Thyroid gland (tissue), 4 donors: ENCODE measurements around the gene NR6A1. TPM values are rescaled to one million over a fixed set of nuclear protein-coding genes. Genes with fewer than 3 reads are reported as not detected.

Experiments used
- DNase-seq, 2 donors: peaks; one replicate each; pipeline ENCODE4 v3.0.0-alpha.2; 2019
- H3K27ac ChIP-seq, 3 donors: fragments of 200-600 bp; sonication (generic); 1 replicate in 2 of 3; 2 replicates in 1 of 3; pipeline ENCODE4 v1.5.1; 2016 to 2019; ENCODE audit warnings: mild to moderate bottlenecking in 1 of 3, moderate library complexity in 1 of 3
- H3K27me3 ChIP-seq: fragments of 200-600 bp; sonication (generic); one replicate; pipeline ENCODE4 v1.5.1; 2019
- H3K36me3 ChIP-seq, 2 donors: fragments of 200-600 bp; sonication (generic); one replicate each; pipeline ENCODE4 v1.5.1; 2016 to 2019
- H3K4me1 ChIP-seq, 2 donors: fragments of 200-600 bp; sonication (generic); one replicate each; pipeline ENCODE4 v1.5.1; 2017 to 2019
- H3K4me3 ChIP-seq, 3 donors: fragments of 200-600 bp; sonication (generic); replicated peaks in 1 of 3; 1 replicate in 2 of 3; 2 replicates in 1 of 3; pipeline ENCODE4 v1.5.1; 2016; ENCODE audit warnings: mild to moderate bottlenecking in 1 of 3
- H3K9me3 ChIP-seq: fragments of 200-600 bp; sonication (generic); one replicate; pipeline ENCODE4 v1.5.1; 2017
- CTCF ChIP-seq, 6 experiments: fragments of 200-600 bp in 3 of 6; fragments of 450-650 bp in 3 of 6; sonication (generic) in 3 of 6; IDR thresholded peaks; one replicate each; pipeline ENCODE4 v1.5.1; 2016 to 2019; ENCODE audit warnings: antibody characterized with exemption in 6 of 6, mild to moderate bottlenecking in 2 of 6, inconsistent platforms in 1 of 6, moderate library complexity in 1 of 6
- POLR2A ChIP-seq, 2 donors: fragments of 450-650 bp; IDR thresholded peaks; one replicate each; pipeline ENCODE4 v1.6.1; 2017; ENCODE audit warnings: antibody characterized with exemption in 2 of 2, mild to moderate bottlenecking in 2 of 2, moderate library complexity in 1 of 2
- WGBS, 2 donors: methylation state at CpG; one replicate each; pipeline ENCODE4 v1.1.5; 2017; 5-methylcytosine and 5-hydroxymethylcytosine counted together
- intact Hi-C: fragments of 100-400 bp; cut with DNase I; formaldehyde crosslinking; loops from one replicate; pipeline ENCODE4 v1.15.1; 2023
- total RNA-seq, 4 donors: library from RNA; depleted of rRNA; stranded (reverse); fragments of >200 nt; gene quantifications; one replicate each; pipeline ENCODE4 v1.2.3, GENCODE V29; 2016

The NR6A1 gene
- total RNA-seq, 4 donors from 2014 or later = 15.3 to 25.0 (median 19.3) TPM

- Histone ChIP-seq H3K4me3 (no peak overlapping the region), H3K4me1 (peaks cover 25 to 26% of the 10 kb centered on the region in 2 donors), H3K27me3 (no peaks in the 10 kb centered on the region), H3K9me3 (no peaks in the 10 kb centered on the region), H3K27ac (peak overlapping the region; percentile 51 to 63 (median 62)), H3K36me3 (no peaks in the 10 kb centered on the region)
- TF ChIP-seq POLR2A (IDR thresholded peaks at IDR 0.05) (no peak), CTCF (IDR thresholded peaks at IDR 0.05) (no peak)
- DNase-seq = no peak
- WGBS, 2 donors = 50 to 53% methylated on average over 3 of the region's 3 CpGs
- intact Hi-C loops = no loop called here
Measured at GRCh38 chr9:124720429-124721108, 50.5 kb downstream of the NR6A1 start.

- H3K27ac ChIP-seq = no peak overlapping the region
- 89 to 93% methylated on average over 6 of the region's 6 CpGs for WGBS, 2 donors
- intact Hi-C loops = loop anchor here (10.0 kb wide), 1 partner anchor 304 kb away; the partner anchor contains the start of gene PSMB7
- no peaks in the 10 kb centered on the region for H3K36me3 ChIP-seq
- H3K4me3 ChIP-seq = no peak overlapping the region
- H3K27me3 ChIP-seq = no peaks in the 10 kb centered on the region
- DNase-seq = no peak
- H3K9me3 ChIP-seq = no peaks in the 10 kb centered on the region
- peaks cover 18 to 22% of the 10 kb centered on the region in 2 donors for H3K4me1 ChIP-seq
- TF ChIP-seq POLR2A (IDR thresholded peaks at IDR 0.05) = no peak
- TF ChIP-seq CTCF (IDR thresholded peaks at IDR 0.05) = no peak
Measured at GRCh38 chr9:124718928-124719327, 52.2 kb downstream of the NR6A1 start.

- intact Hi-C loops = loop anchor here (10.0 kb wide), 1 partner anchor 303 kb away; the partner anchor contains the start of gene PSMB7
- H3K27ac ChIP-seq = no peak overlapping the region
- H3K4me1 ChIP-seq = peaks cover 18% of the 10 kb centered on the region in 2 donors
- no peaks in the 10 kb centered on the region for H3K9me3 ChIP-seq
- DNase-seq = no peak
- WGBS, 2 donors = 95 to 98% methylated on average over 2 of the region's 2 CpGs
- no peaks in the 10 kb centered on the region for H3K27me3 ChIP-seq
- TF ChIP-seq CTCF (IDR thresholded peaks at IDR 0.05) (no peak), POLR2A (IDR thresholded peaks at IDR 0.05) (no peak)
- no peaks in the 10 kb centered on the region for H3K36me3 ChIP-seq
- no peak overlapping the region for H3K4me3 ChIP-seq
Measured at GRCh38 chr9:124717597-124717996, 53.5 kb downstream of the NR6A1 start.

DNA sequence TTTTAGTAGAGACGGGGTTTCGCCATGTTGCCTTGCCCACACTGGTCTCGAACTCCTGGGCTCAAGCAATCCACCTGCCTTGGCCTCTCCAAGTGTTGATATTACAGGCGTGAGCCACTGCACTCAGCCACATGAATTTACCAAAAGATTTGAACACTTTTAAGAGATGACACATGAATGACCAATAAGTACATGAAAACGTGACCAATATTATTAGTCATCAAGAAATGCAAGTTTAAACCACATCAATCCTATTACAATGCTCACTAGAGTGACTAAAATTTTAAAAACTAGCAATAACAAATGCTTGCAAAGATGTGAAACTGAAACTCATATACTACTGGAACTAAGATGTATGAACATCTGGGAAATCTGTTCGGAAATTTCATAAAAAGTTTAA, 54.3 kb downstream of the NR6A1 start:
- Histone ChIP-seq H3K9me3 (no peaks in the 10 kb centered on the region), H3K4me1 (peaks cover 17 to 22% of the 10 kb centered on the region in 2 donors), H3K36me3 (no peaks in the 10 kb centered on the region), H3K27ac (no peak overlapping the region), H3K27me3 (no peaks in the 10 kb centered on the region), H3K4me3 (no peak overlapping the region)
- 94% methylated on average over 6 of the region's 6 CpGs for WGBS, 2 donors
- TF ChIP-seq POLR2A (IDR thresholded peaks at IDR 0.05) = no peak
- TF ChIP-seq CTCF (IDR thresholded peaks at IDR 0.05) = no peak
- DNase-seq = no peak
- intact Hi-C loops = loop anchor here (10.0 kb wide), 1 partner anchor 302 kb away; the partner anchor contains the start of gene PSMB7

GRCh38 chr9:124710766-124711165, 60.3 kb downstream of the NR6A1 start:
- no peak overlapping the region for H3K27ac ChIP-seq
- intact Hi-C loops = loop anchor here (2.0 to 10.0 kb wide), 2 partner anchors 94 to 296 kb away; partner anchors contain the start of gene PSMB7
- 90 to 91% methylated on average over 4 of the region's 4 CpGs for WGBS, 2 donors
- H3K27me3 ChIP-seq = no peaks in the 10 kb centered on the region
- H3K9me3 ChIP-seq = no peaks in the 10 kb centered on the region
- H3K4me1 ChIP-seq = peaks cover 11 to 36% of the 10 kb centered on the region in 2 donors
- H3K4me3 ChIP-seq = no peak overlapping the region
- H3K36me3 ChIP-seq = no peaks in the 10 kb centered on the region
- no peak for DNase-seq
- TF ChIP-seq POLR2A (IDR thresholded peaks at IDR 0.05) (no peak), CTCF (IDR thresholded peaks at IDR 0.05) (no peak)
